Thyroid gland (tissue), 4 donors: ENCODE measurements around the gene YPEL1. TPM values are rescaled to one million over a fixed set of nuclear protein-coding genes. Genes with fewer than 3 reads are reported as not detected.

Source experiments
- DNase-seq, 2 donors: peaks; one replicate each; pipeline ENCODE4 v3.0.0-alpha.2; 2019
- H3K27ac ChIP-seq, 3 donors: fragments of 200-600 bp; sonication (generic); 1 replicate in 2 of 3; 2 replicates in 1 of 3; pipeline ENCODE4 v1.5.1; 2016 to 2019; ENCODE audit warnings: mild to moderate bottlenecking in 1 of 3, moderate library complexity in 1 of 3
- H3K27me3 ChIP-seq: fragments of 200-600 bp; sonication (generic); one replicate; pipeline ENCODE4 v1.5.1; 2019
- H3K36me3 ChIP-seq, 2 donors: fragments of 200-600 bp; sonication (generic); one replicate each; pipeline ENCODE4 v1.5.1; 2016 to 2019
- H3K4me1 ChIP-seq, 2 donors: fragments of 200-600 bp; sonication (generic); one replicate each; pipeline ENCODE4 v1.5.1; 2017 to 2019
- H3K4me3 ChIP-seq, 3 donors: fragments of 200-600 bp; sonication (generic); replicated peaks in 1 of 3; 1 replicate in 2 of 3; 2 replicates in 1 of 3; pipeline ENCODE4 v1.5.1; 2016; ENCODE audit warnings: mild to moderate bottlenecking in 1 of 3
- H3K9me3 ChIP-seq: fragments of 200-600 bp; sonication (generic); one replicate; pipeline ENCODE4 v1.5.1; 2017
- POLR2A ChIP-seq, 2 donors: fragments of 450-650 bp; IDR thresholded peaks; one replicate each; pipeline ENCODE4 v1.6.1; 2017; ENCODE audit warnings: antibody characterized with exemption in 2 of 2, mild to moderate bottlenecking in 2 of 2, moderate library complexity in 1 of 2
- WGBS, 2 donors: methylation state at CpG; one replicate each; pipeline ENCODE4 v1.1.5; 2017; 5-methylcytosine and 5-hydroxymethylcytosine counted together
- intact Hi-C: fragments of 100-400 bp; cut with DNase I; formaldehyde crosslinking; loops from one replicate; pipeline ENCODE4 v1.15.1; 2023
- total RNA-seq, 4 donors: library from RNA; depleted of rRNA; stranded (reverse); fragments of >200 nt; gene quantifications; one replicate each; pipeline ENCODE4 v1.2.3, GENCODE V29; 2016
- TF ChIP-seq, protein P1 (sequence below), 6 experiments: fragments of 200-600 bp in 3 of 6; fragments of 450-650 bp in 3 of 6; sonication (generic) in 3 of 6; IDR thresholded peaks; one replicate each; pipeline ENCODE4 v1.5.1; 2016 to 2019; ENCODE audit warnings: antibody characterized with exemption in 6 of 6, mild to moderate bottlenecking in 2 of 6, inconsistent platforms in 1 of 6, moderate library complexity in 1 of 6

Gene YPEL1
- total RNA-seq, 4 donors from 2014 or later = 4.1 to 6.7 (median 5.4) TPM

DNA sequence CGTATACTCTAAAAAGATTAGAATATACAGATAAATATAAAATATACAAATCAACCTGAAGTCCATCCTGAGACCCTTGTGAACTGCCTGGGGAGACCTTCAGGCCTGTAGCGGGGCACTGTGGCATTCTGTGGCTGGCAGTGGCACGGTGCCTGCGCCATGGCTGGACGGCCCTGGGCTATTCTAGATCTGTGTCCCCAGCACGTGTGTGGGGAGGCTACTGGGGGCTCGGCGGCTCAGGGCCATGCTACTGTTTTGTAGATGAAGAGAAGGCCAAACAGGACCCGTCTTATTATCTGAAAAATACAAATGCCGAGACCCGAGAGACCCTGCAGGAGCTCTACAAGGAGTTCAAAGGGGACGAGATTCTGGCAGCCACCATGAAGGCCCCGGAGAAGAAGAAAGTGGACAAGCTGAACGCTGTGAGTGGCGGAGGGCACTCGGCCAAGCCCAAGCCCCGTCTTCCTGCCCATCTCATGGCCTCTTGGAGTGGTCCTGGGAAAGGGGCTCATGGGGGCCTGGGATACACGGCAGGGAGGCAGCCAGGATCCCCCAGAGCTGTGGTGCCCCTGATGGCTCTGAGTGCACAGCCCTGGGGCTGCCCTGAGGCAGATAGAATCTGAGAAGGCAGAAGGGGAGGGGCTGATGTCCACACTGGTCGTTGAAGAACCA lies 51.0 kb downstream of the YPEL1 start:
- peaks cover 0 to 19% of the 10 kb centered on the region in 2 donors for H3K4me1 ChIP-seq
- no peak overlapping the region for H3K4me3 ChIP-seq
- H3K27ac ChIP-seq = no peak overlapping the region
- peaks cover 17 to 58% of the 10 kb centered on the region in 2 donors for H3K36me3 ChIP-seq
- TF ChIP-seq, protein P1, sequence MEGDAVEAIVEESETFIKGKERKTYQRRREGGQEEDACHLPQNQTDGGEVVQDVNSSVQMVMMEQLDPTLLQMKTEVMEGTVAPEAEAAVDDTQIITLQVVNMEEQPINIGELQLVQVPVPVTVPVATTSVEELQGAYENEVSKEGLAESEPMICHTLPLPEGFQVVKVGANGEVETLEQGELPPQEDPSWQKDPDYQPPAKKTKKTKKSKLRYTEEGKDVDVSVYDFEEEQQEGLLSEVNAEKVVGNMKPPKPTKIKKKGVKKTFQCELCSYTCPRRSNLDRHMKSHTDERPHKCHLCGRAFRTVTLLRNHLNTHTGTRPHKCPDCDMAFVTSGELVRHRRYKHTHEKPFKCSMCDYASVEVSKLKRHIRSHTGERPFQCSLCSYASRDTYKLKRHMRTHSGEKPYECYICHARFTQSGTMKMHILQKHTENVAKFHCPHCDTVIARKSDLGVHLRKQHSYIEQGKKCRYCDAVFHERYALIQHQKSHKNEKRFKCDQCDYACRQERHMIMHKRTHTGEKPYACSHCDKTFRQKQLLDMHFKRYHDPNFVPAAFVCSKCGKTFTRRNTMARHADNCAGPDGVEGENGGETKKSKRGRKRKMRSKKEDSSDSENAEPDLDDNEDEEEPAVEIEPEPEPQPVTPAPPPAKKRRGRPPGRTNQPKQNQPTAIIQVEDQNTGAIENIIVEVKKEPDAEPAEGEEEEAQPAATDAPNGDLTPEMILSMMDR (IDR thresholded peaks at IDR 0.05) = no peak
- no peak for TF ChIP-seq POLR2A (IDR thresholded peaks at IDR 0.05)
- H3K27me3 ChIP-seq = no peaks in the 10 kb centered on the region
- WGBS, 2 donors = 90 to 92% methylated on average over 18 to 19 of the region's 19 CpGs
- H3K9me3 ChIP-seq = no peaks in the 10 kb centered on the region
- intact Hi-C loops = no loop called here
- DNase-seq = no peak

- no peak overlapping the region for H3K4me3 ChIP-seq
- H3K27me3 ChIP-seq = no peaks in the 10 kb centered on the region
- intact Hi-C loops = no loop called here
- DNase-seq = no peak
- no peak for TF ChIP-seq POLR2A (IDR thresholded peaks at IDR 0.05)
- TF ChIP-seq, protein P1 (IDR thresholded peaks at IDR 0.05) = no peak
- WGBS, 2 donors = 92 to 100% methylated on average over 3 to 7 of the region's 7 CpGs
- no peak overlapping the region for H3K27ac ChIP-seq
- H3K9me3 ChIP-seq = no peaks in the 10 kb centered on the region
- H3K36me3 ChIP-seq = peaks cover 14 to 49% of the 10 kb centered on the region in 2 donors
- peaks cover 0 to 19% of the 10 kb centered on the region in 2 donors for H3K4me1 ChIP-seq
Observed at GRCh38 chr22:21683401-21683811, 52.2 kb downstream of the YPEL1 start.

DNA sequence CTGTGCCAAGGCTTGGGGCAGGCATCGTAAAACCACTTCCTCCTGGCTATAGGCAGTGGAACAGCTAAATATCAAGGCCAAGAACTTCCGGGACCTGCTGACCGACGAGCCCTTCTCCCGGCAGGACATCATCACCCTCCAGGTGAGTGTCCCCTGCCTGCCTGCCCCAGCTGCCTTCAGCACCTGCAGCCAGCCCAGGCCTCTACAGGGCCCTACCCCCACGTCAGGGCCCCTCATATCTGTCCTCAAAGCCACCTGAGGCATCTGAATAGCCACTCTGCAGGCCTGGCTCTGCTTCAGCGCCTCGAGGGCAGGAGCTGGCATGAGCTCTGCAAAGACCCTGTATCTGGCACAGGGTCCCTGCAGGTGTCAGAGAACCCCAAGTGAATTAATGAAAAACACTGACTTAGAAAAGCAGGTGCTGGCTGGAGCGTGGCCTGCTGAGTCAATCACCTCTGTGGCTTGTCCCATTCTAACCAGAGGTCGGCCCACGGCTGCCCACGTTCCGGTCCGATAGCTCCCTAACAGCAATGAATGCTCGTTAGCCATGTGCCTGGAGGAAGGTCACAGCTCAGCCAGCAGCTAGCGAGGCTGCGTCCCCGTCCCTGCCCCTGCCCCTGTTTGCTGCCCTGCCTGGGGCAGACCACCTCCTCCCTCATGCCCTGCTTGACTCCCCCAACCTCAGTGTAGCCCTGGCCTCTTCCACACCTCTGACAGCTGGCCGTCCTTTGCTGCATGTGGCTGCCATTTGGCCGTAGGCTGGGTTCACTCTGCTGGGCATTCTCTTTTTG lies 53.0 kb downstream of the YPEL1 start:
- H3K9me3 ChIP-seq = no peaks in the 10 kb centered on the region
- peaks cover 14 to 41% of the 10 kb centered on the region in 2 donors for H3K36me3 ChIP-seq

DNA sequence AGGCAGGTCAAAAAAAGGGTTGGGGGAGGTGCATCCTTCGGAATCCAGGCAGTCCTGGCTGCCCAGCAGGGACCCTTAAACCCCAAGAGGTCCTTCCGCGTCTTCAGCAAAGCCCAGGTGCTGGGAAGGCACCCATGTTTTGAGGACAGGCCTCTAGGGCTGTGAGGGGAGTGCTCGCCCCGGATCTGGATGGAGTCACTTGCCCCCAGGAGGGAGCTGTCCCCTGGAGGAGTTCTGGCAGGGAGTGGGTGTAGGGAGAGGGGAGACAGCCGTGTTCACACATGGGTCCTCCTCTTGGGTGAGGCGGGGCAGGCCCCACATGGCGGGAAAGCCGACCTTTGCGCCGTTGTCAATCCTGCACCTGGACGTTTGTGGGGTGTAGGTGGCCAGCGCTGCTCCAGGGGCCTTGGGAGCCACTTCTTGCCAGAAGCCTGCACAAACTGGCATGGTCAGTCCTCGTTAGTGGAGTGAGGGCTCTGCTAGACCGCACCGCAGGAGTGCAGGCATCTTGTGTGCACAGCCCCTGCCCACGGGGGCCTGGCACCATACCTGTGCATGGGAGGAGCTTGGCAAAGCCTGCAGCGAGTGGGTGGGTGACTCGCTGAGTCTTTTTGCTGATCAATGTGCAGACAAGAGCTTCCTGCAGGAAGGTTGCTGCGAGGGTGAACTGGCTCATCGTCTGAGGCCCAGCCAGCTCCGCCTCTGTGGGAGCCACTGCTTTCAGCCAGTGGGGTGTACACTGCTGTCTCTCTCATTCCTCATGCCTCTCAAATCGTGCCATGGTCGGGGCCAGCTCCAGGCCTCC lies 53.8 kb downstream of the YPEL1 start:
- DNase-seq = peak; percentile 80 to 81
- peaks cover 0 to 19% of the 10 kb centered on the region in 2 donors for H3K4me1 ChIP-seq
- H3K36me3 ChIP-seq = peaks cover 9 to 35% of the 10 kb centered on the region in 2 donors
- H3K9me3 ChIP-seq = no peaks in the 10 kb centered on the region
- peak overlapping the region in 2 of 3 donors; percentile 27 to 45 for H3K27ac ChIP-seq
- no peaks in the 10 kb centered on the region for H3K27me3 ChIP-seq
- TF ChIP-seq, protein P1 (IDR thresholded peaks at IDR 0.05) = no peak
- no peak for TF ChIP-seq POLR2A (IDR thresholded peaks at IDR 0.05)
- WGBS, 2 donors = 58 to 70% methylated on average over 18 to 24 of the region's 24 CpGs
- H3K4me3 ChIP-seq = no peak overlapping the region
- intact Hi-C loops = no loop called here

More for the DNA sequence above, 53.0 kb downstream of the YPEL1 start:
- intact Hi-C loops = no loop called here
- TF ChIP-seq POLR2A (IDR thresholded peaks at IDR 0.05) = no peak
- peaks cover 0 to 19% of the 10 kb centered on the region in 2 donors for H3K4me1 ChIP-seq
- no peak overlapping the region for H3K4me3 ChIP-seq
- 68 to 69% methylated on average over 12 to 20 of the region's 20 CpGs for WGBS, 2 donors
- peak; percentile 47 to 63 for DNase-seq
- H3K27me3 ChIP-seq = no peaks in the 10 kb centered on the region
- H3K27ac ChIP-seq = peak overlapping the region in 2 of 3 donors; percentile 27 to 45

DNA sequence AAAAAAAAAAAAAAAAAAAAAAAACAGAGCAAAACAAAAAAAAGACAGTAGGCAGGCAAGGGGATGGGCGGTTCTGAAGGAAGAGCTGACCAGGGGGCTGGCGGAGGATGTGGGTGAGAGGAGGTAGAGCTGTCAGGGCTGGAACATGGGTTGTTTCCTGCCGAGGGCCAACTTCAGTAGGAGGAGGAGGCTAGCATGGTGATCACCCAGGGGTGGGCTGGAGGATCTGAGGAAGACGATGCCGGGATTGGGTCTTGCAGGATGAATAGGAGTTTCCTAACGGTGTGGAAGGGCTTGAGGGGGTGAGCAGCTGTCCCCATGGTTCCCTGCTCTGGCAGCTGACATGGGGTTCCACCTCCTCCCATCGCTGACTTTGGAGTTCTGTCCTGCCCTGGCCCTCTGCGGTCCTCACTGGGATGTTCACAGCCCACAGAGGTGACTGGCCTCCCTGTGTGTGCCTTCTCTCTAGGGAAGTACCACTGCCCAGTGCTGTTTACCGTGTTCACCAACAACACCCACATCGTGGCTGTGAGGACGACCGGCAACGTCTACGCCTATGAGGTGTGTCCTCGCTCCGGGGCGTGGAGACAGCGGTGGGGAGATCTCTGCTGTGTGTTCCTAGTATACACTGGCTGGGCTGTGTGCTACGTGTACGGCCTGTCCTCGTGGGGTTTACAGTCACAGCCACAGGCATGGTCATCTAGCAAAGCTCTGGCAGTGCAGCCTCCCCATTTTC lies 54.6 kb downstream of the YPEL1 start:
- Histone ChIP-seq H3K36me3 (peaks cover 6 to 28% of the 10 kb centered on the region in 2 donors), H3K9me3 (no peaks in the 10 kb centered on the region)

More for the DNA sequence above, 54.6 kb downstream of the YPEL1 start:
- peak overlapping the region in 1 of 3 donors; percentile 0 for H3K27ac ChIP-seq
- peaks cover 0 to 19% of the 10 kb centered on the region in 2 donors for H3K4me1 ChIP-seq
- DNase-seq = no peak
- TF ChIP-seq POLR2A (IDR thresholded peaks at IDR 0.05) = no peak
- TF ChIP-seq, protein P1 (IDR thresholded peaks at IDR 0.05) = no peak
- H3K4me3 ChIP-seq = no peak overlapping the region
- H3K27me3 ChIP-seq = no peaks in the 10 kb centered on the region
- intact Hi-C loops = no loop called here
- 96 to 98% methylated on average over 21 of the region's 21 CpGs for WGBS, 2 donors
